Liver (tissue), 9 donors: ENCODE results near the gene MARK3. TPM values are rescaled to one million over a fixed set of nuclear protein-coding genes. Genes with fewer than 3 reads are reported as not detected.

Experiments used
- DNase-seq: peaks from one replicate; pipeline ENCODE4 v3.0.0-alpha.2; 2017; ENCODE audit warnings: low spot score
- H3K27ac ChIP-seq, 2 donors: one replicate each; pipeline ENCODE4 v1.7.0; 2013; ENCODE audit warnings: inconsistent platforms in 2 of 2, low read length in 2 of 2, control low read depth in 1 of 2, low read depth in 1 of 2, mild to moderate bottlenecking in 1 of 2
- H3K27me3 ChIP-seq, 4 donors: one replicate each; pipeline versions ENCODE4 v1.6.1 to v1.7.0; 2013; ENCODE audit warnings: low read length in 3 of 4, inconsistent platforms in 1 of 4, mild to moderate bottlenecking in 1 of 4, moderate library complexity in 1 of 4; ENCODE audit not compliant: control insufficient read depth in 4 of 4, insufficient read depth in 4 of 4
- H3K36me3 ChIP-seq, 4 donors: one replicate each; pipeline versions ENCODE4 v1.6.1 to v1.7.0; 2013; ENCODE audit warnings: low read length in 3 of 4, mild to moderate bottlenecking in 3 of 4, low read depth in 1 of 4, moderate library complexity in 1 of 4; ENCODE audit not compliant: control insufficient read depth in 4 of 4, insufficient read depth in 3 of 4
- H3K4me1 ChIP-seq, 4 donors: one replicate each; pipeline versions ENCODE4 v1.6.1 to v1.7.0; 2013; ENCODE audit warnings: low read length in 3 of 4, mild to moderate bottlenecking in 3 of 4, moderate library complexity in 1 of 4; ENCODE audit not compliant: control insufficient read depth in 4 of 4, insufficient read depth in 4 of 4
- H3K4me3 ChIP-seq, 3 donors: one replicate each; pipeline versions ENCODE4 v1.6.1 to v1.7.0; 2013; ENCODE audit warnings: low read length in 3 of 3, control low read depth in 1 of 3, low read depth in 1 of 3, mild to moderate bottlenecking in 1 of 3
- H3K9ac ChIP-seq, 2 donors: one replicate each; pipeline ENCODE4 v1.7.0; 2013; ENCODE audit warnings: low read length in 2 of 2, mild to moderate bottlenecking in 2 of 2, moderate library complexity in 2 of 2, control low read depth in 1 of 2, low read depth in 1 of 2
- H3K9me3 ChIP-seq, 4 donors: one replicate each; pipeline versions ENCODE4 v1.6.1 to v1.7.0; 2013; ENCODE audit warnings: low read length in 3 of 4; ENCODE audit not compliant: control insufficient read depth in 4 of 4
- ATF3 ChIP-seq: IDR thresholded peaks from 2 replicates; pipeline ENCODE4 v1.6.1; 2016; ENCODE audit warnings: antibody characterized with exemption
- CTCF ChIP-seq: fragments of 150-350 bp; IDR thresholded peaks from 2 replicates; pipeline ENCODE4 v1.5.1; 2017; ENCODE audit warnings: improper control_type of control experiment, low read depth, low read length; ENCODE audit not compliant: missing input control
- EGR1 ChIP-seq, 2 donors: IDR thresholded peaks; 2 replicates each; pipeline ENCODE4 v1.6.1; 2016 to 2018; ENCODE audit warnings: antibody characterized with exemption in 2 of 2, low read depth in 2 of 2
- FOXA1 ChIP-seq: IDR thresholded peaks from 2 replicates; pipeline ENCODE4 v1.6.1; 2016; ENCODE audit warnings: antibody characterized with exemption
- FOXA2 ChIP-seq: IDR thresholded peaks from 2 replicates; pipeline ENCODE4 v1.6.1; 2016; ENCODE audit warnings: antibody characterized with exemption
- GABPA ChIP-seq, 2 donors: IDR thresholded peaks in 1 of 2; conservative IDR thresholded peaks in 1 of 2; 2 replicates each; pipeline ENCODE4 v1.6.1; 2016; ENCODE audit warnings: antibody characterized with exemption in 2 of 2, mild to moderate bottlenecking in 1 of 2, moderate library complexity in 1 of 2
- HNF4A ChIP-seq, 2 donors: conservative IDR thresholded peaks; 2 replicates each; pipeline ENCODE4 v1.6.1; 2016; ENCODE audit warnings: antibody characterized with exemption in 2 of 2, mild to moderate bottlenecking in 2 of 2
- HNF4G ChIP-seq: IDR thresholded peaks from 2 replicates; pipeline ENCODE4 v1.6.1; 2016; ENCODE audit warnings: antibody characterized with exemption
- JUND ChIP-seq, 2 donors: IDR thresholded peaks; 2 replicates each; pipeline ENCODE4 v1.6.1; 2016; ENCODE audit warnings: antibody characterized with exemption in 2 of 2
- MAX ChIP-seq: IDR thresholded peaks from 2 replicates; pipeline ENCODE4 v1.6.1; 2016; ENCODE audit warnings: antibody characterized with exemption
- RAD21 ChIP-seq, 2 donors: IDR thresholded peaks; 2 replicates each; pipeline ENCODE4 v1.6.1; 2016; ENCODE audit warnings: antibody characterized with exemption in 2 of 2, mild to moderate bottlenecking in 2 of 2
- REST ChIP-seq: IDR thresholded peaks from 2 replicates; pipeline ENCODE4 v1.6.1; 2016; ENCODE audit warnings: antibody characterized with exemption, mild to moderate bottlenecking
- RXRA ChIP-seq, 2 donors: IDR thresholded peaks; 2 replicates each; pipeline ENCODE4 v1.6.1; 2017 to 2018; ENCODE audit warnings: antibody characterized with exemption in 2 of 2, mild to moderate bottlenecking in 1 of 2
- SP1 ChIP-seq: IDR thresholded peaks from 2 replicates; pipeline ENCODE4 v1.6.1; 2018; ENCODE audit warnings: antibody characterized with exemption, mild to moderate bottlenecking
- TAF1 ChIP-seq: conservative IDR thresholded peaks from 2 replicates; pipeline ENCODE4 v1.6.1; 2016; ENCODE audit warnings: antibody characterized with exemption, mild to moderate bottlenecking
- YY1 ChIP-seq: IDR thresholded peaks from 2 replicates; pipeline ENCODE4 v1.6.1; 2016; ENCODE audit warnings: antibody characterized with exemption, mild to moderate bottlenecking
- ZBTB33 ChIP-seq: IDR thresholded peaks from 2 replicates; pipeline ENCODE4 v1.6.1; 2016; ENCODE audit warnings: antibody characterized with exemption
- WGBS: extraction: QIAGEN DNeasy Blood & Tissue Kit; methylation state at CpG from one replicate; pipeline ENCODE4 v1.1.7; 2013; 5-methylcytosine and 5-hydroxymethylcytosine counted together
- polyA plus RNA-seq, 2 donors: library from polyadenylated mRNA; stranded (reverse) in 1 of 2; unstranded in 1 of 2; fragments of 200-250 nt in 1 of 2; fragments of >200 nt in 1 of 2; fragmentation: Nextera tagmentation in 1 of 2; extraction: Ambion mirVana in 1 of 2; gene quantifications; one replicate each; pipeline versions ENCODE4 v1.2.1 to v1.2.3, GENCODE V29; 2013 to 2015
- total RNA-seq, 2 donors: library from RNA; depleted of rRNA; stranded (reverse); fragments of >200 nt; gene quantifications; one replicate each; pipeline ENCODE4 v1.2.3, GENCODE V29; 2014
- donor health status: healthy.
- donor health status: healthy.
- donor health status: healthy.
- donor health status: healthy.
- donor health status: healthy.

The MARK3 gene
- total and polyA plus RNA-seq, 4 donors: 14.1 to 86.0 (median 33.0) TPM

GRCh38 chr14:103534576-103535061 is 149.4 kb downstream of the MARK3 start:
- no peak overlapping the region for H3K27ac ChIP-seq
- 91% methylated on average over 22 of the region's 22 CpGs for WGBS
- TF ChIP-seq REST (no peak), TAF1 (no peak), HNF4G (no peak), CTCF (no peak), FOXA2 (no peak), GABPA (IDR thresholded peaks at IDR 0.05 in 1 of 2, conservative IDR thresholded peaks at IDR 0.05 in 1 of 2) (no peak), YY1 (no peak), ZBTB33 (no peak), JUND (IDR thresholded peaks at IDR 0.05) (no peak), HNF4A (conservative IDR thresholded peaks at IDR 0.05) (no peak), RXRA (IDR thresholded peaks at IDR 0.05) (no peak), ATF3 (no peak), FOXA1 (no peak), RAD21 (IDR thresholded peaks at IDR 0.05) (no peak), EGR1 (IDR thresholded peaks at IDR 0.05; ENCODE audit: low read depth in 2 of 2) (no peak), MAX (no peak), SP1 (no peak)
- H3K36me3 ChIP-seq: peaks cover 0 to 23% (median 3%) of the 10 kb centered on the region in 4 donors
- no peak overlapping the region for H3K4me3 ChIP-seq
- H3K4me1 ChIP-seq: peaks cover 8 to 20% (median 11%) of the 10 kb centered on the region in 4 donors
- no peak overlapping the region for H3K9ac ChIP-seq
- no peaks in the 10 kb centered on the region for H3K9me3 ChIP-seq
- no peak for DNase-seq
- H3K27me3 ChIP-seq: no peaks in the 10 kb centered on the region
